CD8-positive, alpha-beta memory T cell (primary cell): Measurements from ENCODE around the gene PTPN14. TPM values are rescaled to one million over a fixed set of nuclear protein-coding genes. Genes with fewer than 3 reads are reported as not detected.

Source experiments
- CTCF ChIA-PET: fragments of 350-600 bp; sonication (Branson Sonifier 250); formaldehyde crosslinking; loops from one replicate; lab custom pipeline; 2021; ENCODE audit warnings: antibody characterized with exemption; lab: Charles Lee
- POLR2A ChIA-PET: fragments of 350-600 bp; sonication (Branson Sonifier 250); formaldehyde crosslinking; loops from one replicate; lab custom pipeline; 2021; ENCODE audit warnings: antibody characterized with exemption; lab: Charles Lee
- DNase-seq, 5 donors: peaks; one replicate each; pipeline versions ENCODE4 v3.0.0 to v3.0.0-alpha.2; 2020 to 2022; ENCODE audit warnings: mixed read lengths in 1 of 5
- H3K27ac ChIP-seq: one replicate; pipeline ENCODE4 v1.7.0; 2013; ENCODE audit warnings: low read depth, mild to moderate bottlenecking, low read length, moderate library complexity
- H3K27me3 ChIP-seq: 2 replicates; pipeline ENCODE4 v1.7.0; 2013; ENCODE audit warnings: low read length, mild to moderate bottlenecking; ENCODE audit not compliant: insufficient read depth, poor library complexity, severe bottlenecking
- H3K36me3 ChIP-seq: 2 replicates; pipeline ENCODE4 v1.7.0; 2013; ENCODE audit warnings: mild to moderate bottlenecking, low read length, moderate library complexity; ENCODE audit not compliant: insufficient read depth
- H3K4me1 ChIP-seq: 2 replicates; pipeline ENCODE4 v1.7.0; 2013; ENCODE audit warnings: mild to moderate bottlenecking, low read length, moderate library complexity; ENCODE audit not compliant: insufficient read depth
- H3K4me3 ChIP-seq: 2 replicates; pipeline ENCODE4 v1.7.0; 2013; ENCODE audit warnings: mild to moderate bottlenecking, low read length
- H3K9me3 ChIP-seq: 2 replicates; pipeline ENCODE4 v1.7.0; 2013; ENCODE audit warnings: mild to moderate bottlenecking, low read length
- H3K27ac Mint-ChIP-seq, 8 donors: one replicate each; pipeline ENCODE4 v1.8.0; 2020 to 2021; ENCODE audit warnings: mixed read lengths in 8 of 8, mild to moderate bottlenecking in 6 of 8, inconsistent platforms in 3 of 8, moderate library complexity in 3 of 8
- H3K27me3 Mint-ChIP-seq, 2 donors: one replicate each; pipeline ENCODE4 v1.8.0; 2020 to 2021; ENCODE audit warnings: mixed read lengths in 2 of 2, mild to moderate bottlenecking in 1 of 2, moderate library complexity in 1 of 2
- H3K36me3 Mint-ChIP-seq, 3 donors: one replicate each; pipeline ENCODE4 v1.8.0; 2020 to 2021; ENCODE audit warnings: mixed read lengths in 3 of 3, inconsistent platforms in 1 of 3, mild to moderate bottlenecking in 1 of 3
- H3K4me1 Mint-ChIP-seq, 3 donors: one replicate each; pipeline ENCODE4 v1.8.0; 2020 to 2021; ENCODE audit warnings: mixed read lengths in 3 of 3, inconsistent platforms in 1 of 3, mild to moderate bottlenecking in 1 of 3
- H3K4me3 Mint-ChIP-seq, 7 donors: one replicate each; pipeline ENCODE4 v1.8.0; 2020 to 2021; ENCODE audit warnings: mixed read lengths in 7 of 7, mild to moderate bottlenecking in 6 of 7, moderate library complexity in 4 of 7, inconsistent platforms in 2 of 7
- H3K9me3 Mint-ChIP-seq, 5 donors: one replicate each; pipeline ENCODE4 v1.8.0; 2020 to 2022; ENCODE audit warnings: mixed read lengths in 5 of 5, mild to moderate bottlenecking in 3 of 5, moderate library complexity in 2 of 5, inconsistent platforms in 1 of 5
- polyA plus RNA-seq: library from polyadenylated mRNA; unstranded; fragments of 300-500 nt; fragmentation: Illumina TruSeq; gene quantifications from one replicate; pipeline ENCODE4 v1.2.3, GENCODE V29; 2021
- total RNA-seq, 2 experiments: library from RNA; stranded (reverse); gene quantifications; one replicate each; pipeline ENCODE4 v1.2.3, GENCODE V29; 2021

The PTPN14 gene
- total and polyA plus RNA-seq, 3 experiments from 2014 or later = 0.70 to 0.91 (median 0.79) TPM

GRCh38 chr1:214472364-214472763, 79.0 kb downstream of the PTPN14 start:
- no peak overlapping the region for H3K27ac ChIP-seq
- no peaks in the 10 kb centered on the region for H3K9me3 ChIP-seq
- no peaks in the 10 kb centered on the region for H3K27me3 ChIP-seq
- no peak overlapping the region for H3K4me3 ChIP-seq
- Mint-ChIP-seq H3K4me1 (no peaks in the 10 kb centered on the region), H3K4me3 (no peak overlapping the region), H3K27me3 (peaks cover 7 to 40% of the 10 kb centered on the region in 2 donors), H3K36me3 (no peaks in the 10 kb centered on the region), H3K27ac (peak overlapping the region in 1 of 8 donors; percentile 71), H3K9me3 (peaks cover 0 to 3% (median 0%) of the 10 kb centered on the region in 5 donors)
- DNase-seq = no peak
- no peaks in the 10 kb centered on the region for H3K4me1 ChIP-seq
- POLR2A ChIA-PET = no interaction called here
- H3K36me3 ChIP-seq = no peaks in the 10 kb centered on the region
- CTCF ChIA-PET = interaction anchor here (0.7 kb wide), 1 partner anchor 43 kb away, joined by 3 read pairs; no protein-coding TSS in a partner anchor

DNA sequence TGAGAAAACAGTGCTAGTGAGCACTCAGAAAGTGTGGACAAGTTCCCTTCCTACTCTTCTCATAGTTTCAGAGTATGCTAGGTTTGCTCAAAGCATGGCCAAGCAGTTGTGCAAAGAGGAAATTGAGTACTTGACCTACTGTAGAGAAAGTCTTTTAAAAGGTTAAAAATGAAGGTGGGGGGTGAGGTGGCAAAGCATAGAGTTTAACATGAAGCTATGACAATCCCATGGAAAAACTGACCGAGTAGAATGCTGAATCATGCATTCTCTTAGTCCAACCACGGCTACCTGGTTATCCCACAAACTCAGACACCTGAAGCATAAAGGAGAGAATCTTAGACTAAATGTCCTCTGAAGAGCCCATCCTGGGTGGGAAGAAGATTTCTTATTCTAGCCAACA, 79.9 kb downstream of the PTPN14 start:
- peaks cover 6 to 48% of the 10 kb centered on the region in 2 donors for H3K27me3 Mint-ChIP-seq
- no peak overlapping the region for H3K27ac Mint-ChIP-seq

GRCh38 chr1:214470132-214470531, 81.3 kb downstream of the PTPN14 start:
- no peaks in the 10 kb centered on the region for H3K36me3 Mint-ChIP-seq
- Histone ChIP-seq H3K4me3 (no peak overlapping the region), H3K36me3 (no peaks in the 10 kb centered on the region), H3K27me3 (no peaks in the 10 kb centered on the region), H3K4me1 (no peaks in the 10 kb centered on the region), H3K27ac (no peak overlapping the region), H3K9me3 (no peaks in the 10 kb centered on the region)
- peaks cover 0 to 41% of the 10 kb centered on the region in 2 donors for H3K27me3 Mint-ChIP-seq
- peak overlapping the region in 1 of 8 donors; percentile 6 for H3K27ac Mint-ChIP-seq
- CTCF ChIA-PET = no interaction called here
- POLR2A ChIA-PET = no interaction called here
- no peak for DNase-seq
- H3K4me3 Mint-ChIP-seq = peak overlapping the region in 1 of 7 donors; percentile 56
- H3K9me3 Mint-ChIP-seq = peaks cover 0 to 3% (median 0%) of the 10 kb centered on the region in 5 donors
- H3K4me1 Mint-ChIP-seq = no peaks in the 10 kb centered on the region

More for the DNA sequence above, 79.9 kb downstream of the PTPN14 start:
- Mint-ChIP-seq H3K4me3 (no peak overlapping the region), H3K4me1 (no peaks in the 10 kb centered on the region), H3K9me3 (peaks cover 0 to 3% (median 0%) of the 10 kb centered on the region in 5 donors), H3K36me3 (no peaks in the 10 kb centered on the region)
- H3K9me3 ChIP-seq = no peaks in the 10 kb centered on the region
- ChIA-PET CTCF (no interaction called here), POLR2A (no interaction called here)
- no peak overlapping the region for H3K4me3 ChIP-seq
- no peak overlapping the region for H3K27ac ChIP-seq
- H3K4me1 ChIP-seq = no peaks in the 10 kb centered on the region
- no peaks in the 10 kb centered on the region for H3K27me3 ChIP-seq
- no peaks in the 10 kb centered on the region for H3K36me3 ChIP-seq
- DNase-seq = no peak

- no peak for DNase-seq
- Histone ChIP-seq H3K4me1 (no peaks in the 10 kb centered on the region), H3K27ac (no peak overlapping the region), H3K36me3 (no peaks in the 10 kb centered on the region), H3K27me3 (no peaks in the 10 kb centered on the region), H3K4me3 (no peak overlapping the region), H3K9me3 (no peaks in the 10 kb centered on the region)
- ChIA-PET POLR2A (no interaction called here), CTCF (no interaction called here)
- Mint-ChIP-seq H3K9me3 (peaks cover 0 to 3% (median 0%) of the 10 kb centered on the region in 5 donors), H3K27ac (no peak overlapping the region), H3K4me3 (no peak overlapping the region), H3K36me3 (no peaks in the 10 kb centered on the region), H3K4me1 (no peaks in the 10 kb centered on the region), H3K27me3 (peaks cover 0 to 44% of the 10 kb centered on the region in 2 donors)
Observed at GRCh38 chr1:214469290-214469689, 82.1 kb downstream of the PTPN14 start.

DNA sequence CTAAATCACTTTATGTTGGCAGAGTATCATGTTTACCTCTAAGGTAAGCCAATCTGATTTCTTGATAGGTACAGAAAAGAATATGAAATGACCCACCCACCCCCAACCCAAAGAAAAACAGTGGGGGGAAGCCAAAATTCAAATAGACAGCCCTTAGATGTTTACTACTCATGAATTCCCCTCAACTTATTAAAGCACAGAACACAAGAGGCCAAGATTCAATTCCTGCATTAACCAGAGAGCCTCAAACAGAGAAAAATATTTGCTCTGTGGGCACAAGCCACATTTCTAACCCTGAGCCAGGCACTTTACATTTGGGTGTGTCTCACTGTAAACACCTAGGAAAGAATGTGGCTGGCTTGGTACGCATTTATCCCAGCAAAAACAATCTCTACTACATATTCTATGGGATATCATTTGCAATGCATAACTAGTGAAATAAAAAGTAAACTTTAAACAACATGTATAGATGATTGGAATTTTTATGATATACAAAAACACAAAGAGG, 84.3 kb downstream of the PTPN14 start:
- Histone ChIP-seq H3K4me3 (no peak overlapping the region), H3K9me3 (no peaks in the 10 kb centered on the region), H3K27me3 (no peaks in the 10 kb centered on the region), H3K4me1 (no peaks in the 10 kb centered on the region), H3K27ac (no peak overlapping the region), H3K36me3 (no peaks in the 10 kb centered on the region)
- H3K4me1 Mint-ChIP-seq = no peaks in the 10 kb centered on the region
- H3K27me3 Mint-ChIP-seq = peaks cover 5 to 34% of the 10 kb centered on the region in 2 donors
- peaks cover 0 to under 1% (median 0%) of the 10 kb centered on the region in 5 donors for H3K9me3 Mint-ChIP-seq
- ChIA-PET CTCF (no interaction called here), POLR2A (no interaction called here)
- no peak overlapping the region for H3K4me3 Mint-ChIP-seq
- no peak for DNase-seq
- H3K36me3 Mint-ChIP-seq = no peaks in the 10 kb centered on the region
- H3K27ac Mint-ChIP-seq = no peak overlapping the region

GRCh38 chr1:214466403-214467077, 84.9 kb downstream of the PTPN14 start:
- no peaks in the 10 kb centered on the region for H3K36me3 ChIP-seq
- no peaks in the 10 kb centered on the region for H3K4me1 Mint-ChIP-seq
- no peak overlapping the region for H3K27ac ChIP-seq
- no peaks in the 10 kb centered on the region for H3K27me3 ChIP-seq
- H3K4me3 Mint-ChIP-seq = no peak overlapping the region
- ChIA-PET CTCF (no interaction called here), POLR2A (no interaction called here)
- H3K4me1 ChIP-seq = no peaks in the 10 kb centered on the region
- H3K36me3 Mint-ChIP-seq = no peaks in the 10 kb centered on the region
- H3K9me3 Mint-ChIP-seq = no peaks in the 10 kb centered on the region
- no peaks in the 10 kb centered on the region for H3K9me3 ChIP-seq
- no peak overlapping the region for H3K27ac Mint-ChIP-seq
- no peak overlapping the region for H3K4me3 ChIP-seq
- peaks cover 5 to 31% of the 10 kb centered on the region in 2 donors for H3K27me3 Mint-ChIP-seq
- no peak for DNase-seq

DNA sequence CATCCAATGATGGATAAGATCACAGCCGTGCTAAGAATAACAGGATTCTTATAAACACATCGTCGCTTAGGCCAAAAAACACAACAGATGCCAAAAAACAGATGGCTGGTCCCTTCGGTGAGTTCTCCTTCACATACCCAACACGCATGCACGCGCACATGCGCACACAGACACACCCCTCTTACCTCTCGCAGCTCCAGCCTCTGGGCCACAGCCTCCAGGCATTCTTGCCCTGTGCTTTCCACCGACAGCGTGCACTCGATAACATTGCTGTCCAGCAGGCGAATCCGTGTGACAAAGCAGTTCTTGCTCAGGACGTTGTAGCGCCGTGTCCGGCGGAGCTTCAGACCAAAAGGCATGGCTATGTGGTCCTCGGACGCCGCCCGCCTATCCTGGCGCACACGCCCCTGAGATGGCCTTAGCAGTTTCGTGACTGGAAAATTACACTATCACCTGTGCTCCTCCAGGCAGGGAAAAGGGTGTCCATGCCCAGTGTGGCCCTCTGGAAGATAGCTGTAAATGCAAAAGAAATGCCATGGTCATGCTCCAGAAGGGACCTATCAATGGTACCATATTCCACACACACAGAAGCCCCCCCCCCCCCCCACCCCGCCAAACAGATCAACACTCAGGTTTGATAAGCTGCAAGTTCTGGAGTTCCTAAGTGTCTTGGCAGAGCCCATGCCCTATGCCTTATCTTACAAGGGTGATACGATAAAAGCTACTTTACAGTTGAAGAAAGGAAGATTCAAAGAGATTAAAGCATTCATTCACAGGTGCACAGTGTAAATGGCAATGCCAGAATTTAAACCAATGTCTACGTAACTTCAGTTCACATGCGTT, 86.7 kb downstream of the PTPN14 start:
- Mint-ChIP-seq H3K9me3 (no peaks in the 10 kb centered on the region), H3K27ac (no peak overlapping the region), H3K4me3 (no peak overlapping the region), H3K36me3 (no peaks in the 10 kb centered on the region), H3K27me3 (peaks cover 5 to 31% of the 10 kb centered on the region in 2 donors), H3K4me1 (no peaks in the 10 kb centered on the region)
- H3K36me3 ChIP-seq = no peaks in the 10 kb centered on the region
- no peak for DNase-seq
- H3K4me1 ChIP-seq = no peaks in the 10 kb centered on the region
- H3K9me3 ChIP-seq = no peaks in the 10 kb centered on the region
- H3K27ac ChIP-seq = no peak overlapping the region
- H3K4me3 ChIP-seq = no peak overlapping the region
- POLR2A ChIA-PET = no interaction called here
- no peaks in the 10 kb centered on the region for H3K27me3 ChIP-seq
- CTCF ChIA-PET = interaction anchor here (1.2 kb wide), 1 partner anchor 21 kb away, joined by 3 read pairs; no protein-coding TSS in a partner anchor

- peaks cover 8 to 21% of the 10 kb centered on the region in 2 donors for H3K27me3 Mint-ChIP-seq
- no peaks in the 10 kb centered on the region for H3K36me3 ChIP-seq
- no peak overlapping the region for H3K4me3 ChIP-seq
- no peak for DNase-seq
- H3K9me3 Mint-ChIP-seq = no peaks in the 10 kb centered on the region
- H3K4me1 Mint-ChIP-seq = no peaks in the 10 kb centered on the region
- no peaks in the 10 kb centered on the region for H3K4me1 ChIP-seq
- no peak overlapping the region for H3K27ac Mint-ChIP-seq
- no peaks in the 10 kb centered on the region for H3K27me3 ChIP-seq
- H3K9me3 ChIP-seq = no peaks in the 10 kb centered on the region
- ChIA-PET POLR2A (no interaction called here), CTCF (interaction anchor here (1.2 kb wide), 1 partner anchor 22 kb away, joined by 3 read pairs; no protein-coding TSS in a partner anchor)
- no peak overlapping the region for H3K27ac ChIP-seq
- no peak overlapping the region for H3K4me3 Mint-ChIP-seq
- no peaks in the 10 kb centered on the region for H3K36me3 Mint-ChIP-seq
Observed at GRCh38 chr1:214463596-214463995, 87.8 kb downstream of the PTPN14 start.
